Osteocyte (in vitro differentiated cells): ENCODE results near the gene SPATA33. TPM values are rescaled to one million over a fixed set of nuclear protein-coding genes. Genes with fewer than 3 reads are reported as not detected.
A peak's percentile ranks its signal among the peaks of the same experiment; 100 is the strongest.

Source experiments
- DNase-seq: peaks from one replicate; pipeline ENCODE4 v3.0.0; 2021; ENCODE audit warnings: mixed read lengths; ENCODE audit not compliant: unreplicated experiment; ENCODE audit errors: extremely low spot score
- H3K27ac Mint-ChIP-seq: one replicate; pipeline ENCODE4 v1.8.0; 2021; ENCODE audit warnings: mild to moderate bottlenecking, mixed read lengths; ENCODE audit not compliant: unreplicated experiment
- H3K27me3 Mint-ChIP-seq: one replicate; pipeline ENCODE4 v1.8.0; 2021; ENCODE audit warnings: mixed read lengths; ENCODE audit not compliant: unreplicated experiment
- H3K36me3 Mint-ChIP-seq: one replicate; pipeline ENCODE4 v1.8.0; 2021; ENCODE audit warnings: mixed read lengths; ENCODE audit not compliant: unreplicated experiment
- H3K4me1 Mint-ChIP-seq: one replicate; pipeline ENCODE4 v1.8.0; 2021; ENCODE audit warnings: mixed read lengths; ENCODE audit not compliant: unreplicated experiment
- H3K4me3 Mint-ChIP-seq: one replicate; pipeline ENCODE4 v1.8.0; 2021; ENCODE audit warnings: mild to moderate bottlenecking, moderate library complexity, mixed read lengths; ENCODE audit not compliant: unreplicated experiment
- H3K9me3 Mint-ChIP-seq: one replicate; pipeline ENCODE4 v1.8.0; 2021; ENCODE audit warnings: mixed read lengths; ENCODE audit not compliant: unreplicated experiment
- CTCF ChIP-seq: fragments of 200-600 bp; sonication (generic); IDR thresholded peaks from 2 replicates; pipeline ENCODE4 v1.5.0; 2021; ENCODE audit warnings: antibody characterized with exemption, mild to moderate bottlenecking, moderate library complexity
- long read RNA-seq: library from polyadenylated mRNA; unstranded; transcript quantifications from one replicate; pipeline ENCODE4 v2.0.0, GENCODE V29; 2021
- total RNA-seq: library from RNA; stranded (reverse); gene quantifications from 2 replicates; pipeline ENCODE4 v1.2.1, GENCODE V29; 2021

The SPATA33 gene
- 15.8 and 18.3 TPM in 2 replicates for total RNA-seq
- long read RNA-seq, partial matches to known transcripts: 0 of 5 reads
- long read RNA-seq, other reads (novel, unspliced or antisense): 5 of 5 reads

- DNase-seq: peak; percentile 98
- H3K4me1 Mint-ChIP-seq: peaks cover 28% of the 10 kb centered on the region
- peak within 1 kb of the TSS; percentile 86 for H3K4me3 Mint-ChIP-seq
- H3K36me3 Mint-ChIP-seq: peaks cover 11% of the 10 kb centered on the region
- H3K27ac Mint-ChIP-seq: peak within 1 kb of the TSS; percentile 86
- no peaks in the 10 kb centered on the region for H3K9me3 Mint-ChIP-seq
- H3K27me3 Mint-ChIP-seq: no peaks in the 10 kb centered on the region
- TF ChIP-seq CTCF: no peak
Measured at GRCh38 chr16:89657442-89658220, at the start of gene SPATA33, which contains the start of gene CHMP1A. Gene SPATA33, plus strand, starts transcription at chr16:89657836. Its CDS starts 76 bp downstream, at chr16:89657912. Gene CHMP1A, minus strand, starts transcription at chr16:89657708. Its CDS starts 120 bp downstream, at chr16:89657588.

- H3K27me3 Mint-ChIP-seq: no peaks in the 10 kb centered on the region
- no peak overlapping the region for H3K27ac Mint-ChIP-seq
- no peak overlapping the region for H3K4me3 Mint-ChIP-seq
- DNase-seq: no peak
- H3K9me3 Mint-ChIP-seq: no peaks in the 10 kb centered on the region
- peaks cover 4% of the 10 kb centered on the region for H3K4me1 Mint-ChIP-seq
- no peaks in the 10 kb centered on the region for H3K36me3 Mint-ChIP-seq
- TF ChIP-seq CTCF: no peak
Measured at GRCh38 chr16:89607937-89608740, 49.5 kb upstream of the SPATA33 start.

GRCh38 chr16:89610108-89610453 is 47.6 kb upstream of the SPATA33 start:
- no peaks in the 10 kb centered on the region for H3K27me3 Mint-ChIP-seq
- TF ChIP-seq CTCF: no peak
- H3K27ac Mint-ChIP-seq: no peak overlapping the region
- H3K4me3 Mint-ChIP-seq: no peak overlapping the region
- no peak for DNase-seq
- H3K9me3 Mint-ChIP-seq: no peaks in the 10 kb centered on the region
- peaks cover 6% of the 10 kb centered on the region for H3K4me1 Mint-ChIP-seq
- H3K36me3 Mint-ChIP-seq: no peaks in the 10 kb centered on the region

- H3K4me3 Mint-ChIP-seq: no peak overlapping the region
- no peak for TF ChIP-seq CTCF
- DNase-seq: no peak
- H3K9me3 Mint-ChIP-seq: no peaks in the 10 kb centered on the region
- H3K27me3 Mint-ChIP-seq: no peaks in the 10 kb centered on the region
- H3K27ac Mint-ChIP-seq: no peak overlapping the region
- no peaks in the 10 kb centered on the region for H3K36me3 Mint-ChIP-seq
- H3K4me1 Mint-ChIP-seq: peaks cover 6% of the 10 kb centered on the region
Measured at GRCh38 chr16:89612415-89613166, 45.0 kb upstream of the SPATA33 start.
